ENCODE results near the gene NCOA7. TPM values are rescaled to one million over a fixed set of nuclear protein-coding genes. Genes with fewer than 3 reads are reported as not detected.

The NCOA7 gene
- total RNA-seq, 6 experiments from 2014 or later = 11.4 to 71.8 (median 23.0) TPM

DNA sequence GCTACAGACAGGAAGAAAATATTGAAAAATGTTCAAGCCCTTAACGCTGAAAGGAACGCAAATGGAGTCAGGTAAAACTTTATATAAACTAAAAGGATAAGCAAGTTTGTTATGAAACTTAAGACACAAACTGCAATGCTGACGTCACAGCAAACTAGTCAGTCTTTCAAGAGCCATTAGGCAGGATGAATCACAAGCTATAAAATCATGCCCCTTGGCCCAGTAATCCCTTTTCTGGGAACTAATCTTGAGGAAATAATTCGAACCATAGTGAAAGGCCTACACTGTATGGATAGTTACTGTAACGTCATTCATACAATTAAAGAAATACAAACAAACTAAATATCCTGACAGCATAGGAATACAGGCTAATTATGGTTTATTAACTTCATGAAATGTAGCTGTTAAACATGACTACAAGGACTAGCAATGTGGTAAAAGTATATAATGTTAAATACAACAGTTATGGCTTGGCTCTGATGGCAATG, 123.1 kb downstream of the NCOA7 start:
- WGBS (ENCODE audit: insufficient coverage, low coverage, low lambda C conversion rate, missing lambda C conversion rate) = 64% methylated on average over 5 of the region's 5 CpGs
- intact Hi-C loops (cut with DNase I) = no loop called here
- Histone ChIP-seq H3K27ac (no peak overlapping the region), H3K36me3 (peaks cover 0 to 33% (median 0%) of the 10 kb centered on the region in 4 donors), H3K27me3 (no peaks in the 10 kb centered on the region), H3K4me1 (peaks cover 0 to 11% (median 3%) of the 10 kb centered on the region in 4 donors), H3K4me3 (no peak overlapping the region), H3K9me3 (no peaks in the 10 kb centered on the region)
- TF ChIP-seq, protein P1, sequence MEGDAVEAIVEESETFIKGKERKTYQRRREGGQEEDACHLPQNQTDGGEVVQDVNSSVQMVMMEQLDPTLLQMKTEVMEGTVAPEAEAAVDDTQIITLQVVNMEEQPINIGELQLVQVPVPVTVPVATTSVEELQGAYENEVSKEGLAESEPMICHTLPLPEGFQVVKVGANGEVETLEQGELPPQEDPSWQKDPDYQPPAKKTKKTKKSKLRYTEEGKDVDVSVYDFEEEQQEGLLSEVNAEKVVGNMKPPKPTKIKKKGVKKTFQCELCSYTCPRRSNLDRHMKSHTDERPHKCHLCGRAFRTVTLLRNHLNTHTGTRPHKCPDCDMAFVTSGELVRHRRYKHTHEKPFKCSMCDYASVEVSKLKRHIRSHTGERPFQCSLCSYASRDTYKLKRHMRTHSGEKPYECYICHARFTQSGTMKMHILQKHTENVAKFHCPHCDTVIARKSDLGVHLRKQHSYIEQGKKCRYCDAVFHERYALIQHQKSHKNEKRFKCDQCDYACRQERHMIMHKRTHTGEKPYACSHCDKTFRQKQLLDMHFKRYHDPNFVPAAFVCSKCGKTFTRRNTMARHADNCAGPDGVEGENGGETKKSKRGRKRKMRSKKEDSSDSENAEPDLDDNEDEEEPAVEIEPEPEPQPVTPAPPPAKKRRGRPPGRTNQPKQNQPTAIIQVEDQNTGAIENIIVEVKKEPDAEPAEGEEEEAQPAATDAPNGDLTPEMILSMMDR (IDR thresholded peaks at IDR 0.05) = no peak
- TF ChIP-seq POLR2A (IDR thresholded peaks at IDR 0.05) = no peak
- no peak for DNase-seq
- no peak for ATAC-seq

DNA sequence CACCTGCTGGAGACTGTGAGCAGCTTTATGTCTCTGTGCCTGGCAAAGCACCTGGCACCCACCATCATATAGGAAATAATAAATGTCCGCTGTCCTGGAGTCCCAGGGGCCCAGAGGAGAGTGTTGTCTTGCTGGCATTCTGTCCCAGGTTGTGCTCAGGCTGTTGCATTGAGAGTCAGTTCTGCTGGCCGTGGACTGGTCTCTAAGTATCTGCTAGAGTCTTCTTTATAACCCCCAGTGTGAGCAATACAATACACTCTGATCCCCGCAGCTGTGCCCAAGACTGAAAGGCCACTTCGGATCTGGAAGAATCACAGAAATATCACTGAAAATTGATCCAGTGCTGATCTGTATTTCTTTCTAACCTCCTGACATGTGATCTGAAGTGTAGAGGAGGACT, 127.5 kb downstream of the NCOA7 start:
- DNase-seq (no peak), ATAC-seq (no peak)
- WGBS (ENCODE audit: insufficient coverage, low coverage, low lambda C conversion rate, missing lambda C conversion rate) = 72% methylated on average over 4 of the region's 4 CpGs
- intact Hi-C loops (cut with DNase I) = no loop called here
- Histone ChIP-seq H3K4me3 (peak overlapping the region in 1 of 3 donors; percentile 46), H3K4me1 (peaks cover 0 to 51% (median 10%) of the 10 kb centered on the region in 4 donors), H3K36me3 (peaks cover 0 to 51% (median 0%) of the 10 kb centered on the region in 4 donors), H3K27me3 (no peaks in the 10 kb centered on the region), H3K9me3 (no peaks in the 10 kb centered on the region), H3K27ac (peak overlapping the region; percentile 77 to 98 (median 94))
- TF ChIP-seq, protein P1 (IDR thresholded peaks at IDR 0.05) = no peak
- TF ChIP-seq POLR2A (IDR thresholded peaks at IDR 0.05) = no peak

DNA sequence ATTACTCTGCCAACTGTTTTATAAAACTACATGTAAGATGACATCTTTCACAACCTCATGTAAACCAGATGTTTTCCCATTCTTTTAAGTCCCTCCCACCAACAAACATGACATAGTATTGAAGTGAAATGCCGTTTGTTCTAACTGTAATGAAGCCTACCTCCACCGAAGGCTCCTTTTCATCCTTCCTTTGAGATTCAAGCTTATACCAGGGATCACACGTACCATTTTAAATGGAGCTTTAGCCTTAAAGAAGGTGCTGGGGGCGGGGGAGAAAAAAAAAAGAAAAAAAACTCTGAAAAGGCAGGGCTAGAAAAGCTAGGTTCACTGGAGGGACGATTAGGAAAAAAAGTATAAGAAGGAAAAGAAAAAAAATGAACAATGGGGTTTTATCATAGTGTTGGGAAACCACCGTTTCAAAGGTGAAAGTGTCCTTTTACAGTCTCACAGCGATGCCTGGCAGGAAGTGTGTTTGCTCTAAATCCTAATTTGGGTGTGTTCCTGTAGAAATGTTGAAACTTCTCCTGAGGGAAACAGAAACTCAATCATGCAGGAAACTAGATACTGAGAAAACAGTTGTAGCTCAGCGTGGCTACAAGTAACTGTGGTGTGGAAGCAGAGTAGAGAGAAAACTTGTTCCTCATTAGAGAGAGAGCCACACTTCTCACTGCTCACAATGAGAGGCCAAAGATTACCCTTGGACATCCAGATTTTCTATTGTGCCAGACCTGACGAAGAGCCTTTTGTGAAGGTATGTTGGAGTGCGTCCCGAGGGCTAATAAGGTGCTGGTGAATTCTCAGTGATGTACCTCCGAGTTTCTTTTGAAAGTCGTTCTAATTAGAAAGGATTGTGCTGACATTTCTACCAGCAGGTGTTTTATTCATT, 128.2 kb downstream of the NCOA7 start:
- TF ChIP-seq, protein P1 (IDR thresholded peaks at IDR 0.05) = no peak
- TF ChIP-seq POLR2A (IDR thresholded peaks at IDR 0.05) = peak; percentile 98
- 7% methylated on average over 13 of the region's 13 CpGs for whole genome bisulfite sequencing (ENCODE audit: insufficient coverage, low coverage, low lambda C conversion rate, missing lambda C conversion rate)
- Histone ChIP-seq H3K9me3 (no peaks in the 10 kb centered on the region), H3K4me3 (peak overlapping the region; percentile 36 to 46 (median 40)), H3K4me1 (peaks cover 0 to 58% (median 14%) of the 10 kb centered on the region in 4 donors), H3K27me3 (no peaks in the 10 kb centered on the region), H3K36me3 (peaks cover 0 to 51% (median 5%) of the 10 kb centered on the region in 4 donors), H3K27ac (peak overlapping the region; percentile 77 to 98 (median 94))
- ATAC-seq (peak; percentile 75 to 93 (median 92)), DNase-seq (peak in 1 of 3 donors; percentile 63)
- intact Hi-C loops (cut with DNase I) = no loop called here

DNA sequence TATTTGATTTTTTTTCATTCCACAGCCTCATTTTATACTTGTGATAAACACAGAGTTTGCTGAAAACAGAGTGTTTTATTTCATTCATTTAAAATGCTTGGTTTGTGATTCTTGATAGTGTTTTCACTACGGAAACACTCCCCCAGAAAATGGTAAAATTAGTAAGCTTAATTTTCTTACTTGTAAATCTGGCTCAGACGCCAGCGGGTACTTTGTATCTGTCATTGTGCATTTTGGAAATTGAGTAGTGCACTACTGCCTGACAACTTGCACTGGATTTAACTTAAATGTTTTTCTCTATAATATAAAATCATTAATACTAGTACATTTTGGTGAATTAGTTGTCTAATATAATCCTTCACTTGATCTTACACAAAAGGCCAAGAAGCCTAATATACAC, 128.9 kb downstream of the NCOA7 start:
- peaks cover 0 to 58% (median 15%) of the 10 kb centered on the region in 4 donors for H3K4me1 ChIP-seq
- peaks cover 0 to 49% (median 8%) of the 10 kb centered on the region in 4 donors for H3K36me3 ChIP-seq
- ATAC-seq (no peak), DNase-seq (no peak)
- intact Hi-C loops (cut with DNase I) = no loop called here
- H3K9me3 ChIP-seq = no peaks in the 10 kb centered on the region
- no peaks in the 10 kb centered on the region for H3K27me3 ChIP-seq
- peak overlapping the region; percentile 77 to 98 (median 94) for H3K27ac ChIP-seq
- WGBS (ENCODE audit: insufficient coverage, low coverage, low lambda C conversion rate, missing lambda C conversion rate) = 39% methylated on average over 3 of the region's 3 CpGs
- peak overlapping the region; percentile 36 to 46 (median 40) for H3K4me3 ChIP-seq
- TF ChIP-seq, protein P1 (IDR thresholded peaks at IDR 0.05) = no peak
- no peak for TF ChIP-seq POLR2A (IDR thresholded peaks at IDR 0.05)

Data from right lobe of liver (tissue), 6 donors.